DOHH2 (cell line): ENCODE results near the gene ICE1.

Experiments used
- H3F3A ChIP-seq: fragments of 200-600 bp; sonication (generic), shearing (Covaris generic); 2 replicates; pipeline ENCODE4 v1.6.0; 2016; ENCODE audit warnings: antibody characterized with exemption, mild to moderate bottlenecking; ENCODE audit not compliant: control insufficient read depth, insufficient read depth
- H3K27ac ChIP-seq: fragments of 200-600 bp; sonication (generic); 2 replicates; pipeline ENCODE4 v1.5.1; 2014; ENCODE audit warnings: low read depth, mild to moderate bottlenecking, low read length, moderate library complexity
- H3K27me3 ChIP-seq: fragments of 200-600 bp; sonication (generic); 2 replicates; pipeline ENCODE4 v1.6.1; 2014; ENCODE audit warnings: mild to moderate bottlenecking, low read length, mixed read lengths; ENCODE audit not compliant: control insufficient read depth
- H3K36me3 ChIP-seq: fragments of 200-600 bp; sonication (generic); 2 replicates; pipeline ENCODE4 v1.6.1; 2014; ENCODE audit warnings: mild to moderate bottlenecking, low read length, moderate library complexity, mixed read lengths; ENCODE audit not compliant: control insufficient read depth
- H3K4me1 ChIP-seq: fragments of 200-600 bp; sonication (generic); 2 replicates; pipeline ENCODE4 v1.6.1; 2014; ENCODE audit warnings: mild to moderate bottlenecking, low read length, mixed read lengths; ENCODE audit not compliant: control insufficient read depth
- H3K4me2 ChIP-seq: fragments of 200-600 bp; sonication (generic); 2 replicates; pipeline ENCODE4 v1.6.0; 2014; ENCODE audit warnings: mild to moderate bottlenecking, low read length, moderate library complexity
- H3K4me3 ChIP-seq: fragments of 200-600 bp; sonication (generic); 2 replicates; pipeline ENCODE4 v1.5.1; 2014; ENCODE audit warnings: mild to moderate bottlenecking, low read length, mixed read lengths
- H3K79me2 ChIP-seq: fragments of 200-600 bp; sonication (generic); 2 replicates; pipeline ENCODE4 v1.6.1; 2014; ENCODE audit warnings: mild to moderate bottlenecking, low read length, mixed read lengths; ENCODE audit not compliant: control insufficient read depth
- H3K9me2 ChIP-seq: fragments of 200-600 bp; sonication (generic); replicated peaks from 2 replicates; pipeline ENCODE4 v1.6.1; 2014; ENCODE audit warnings: mild to moderate bottlenecking, low read length, mixed read lengths; ENCODE audit not compliant: control insufficient read depth
- H3K9me3 ChIP-seq: fragments of 200-600 bp; sonication (generic); 2 replicates; pipeline ENCODE4 v1.6.1; 2014; ENCODE audit warnings: antibody characterized with exemption, low read length, mixed read lengths; ENCODE audit not compliant: control insufficient read depth, insufficient read depth
- H4K20me1 ChIP-seq: fragments of 200-600 bp; sonication (generic); 2 replicates; pipeline ENCODE4 v1.6.0; 2014; ENCODE audit warnings: low read depth, mild to moderate bottlenecking, antibody characterized with exemption, low read length, moderate library complexity; ENCODE audit not compliant: control insufficient read depth, insufficient read depth
- CTCF ChIP-seq: fragments of 200-600 bp; sonication (generic); IDR thresholded peaks from one replicate; pipeline ENCODE4 v1.5.1; 2014; ENCODE audit warnings: antibody characterized with exemption, mild to moderate bottlenecking, low read depth, low read length; ENCODE audit not compliant: poor library complexity, severe bottlenecking
- EZH2phosphoT487 ChIP-seq: fragments of 200-600 bp; sonication (generic); IDR thresholded peaks from 2 replicates; pipeline ENCODE4 v1.6.1; 2017; ENCODE audit warnings: borderline replicate concordance, mild to moderate bottlenecking, antibody characterized with exemption, low read length, moderate library complexity, mixed read lengths

Gene ICE1

GRCh38 chr5:5466227-5466626 is 43.8 kb downstream of the ICE1 start:
- peaks cover 51% of the 10 kb centered on the region for H3K36me3 ChIP-seq
- H3F3A ChIP-seq: no peaks in the 10 kb centered on the region
- H3K27me3 ChIP-seq: no peaks in the 10 kb centered on the region
- H3K79me2 ChIP-seq: no peaks in the 10 kb centered on the region
- H4K20me1 ChIP-seq: peaks cover 3% of the 10 kb centered on the region; the same call in 1 of the 2 replicates
- H3K4me3 ChIP-seq: no peak overlapping the region
- no peak overlapping the region for H3K27ac ChIP-seq
- H3K4me1 ChIP-seq: no peaks in the 10 kb centered on the region
- H3K4me2 ChIP-seq: no peak overlapping the region
- no peaks in the 10 kb centered on the region for H3K9me3 ChIP-seq
- TF ChIP-seq CTCF (no peak), EZH2phosphoT487 (no peak)
- H3K9me2 ChIP-seq: no peaks in the 10 kb centered on the region

GRCh38 chr5:5467737-5468136 is 45.3 kb downstream of the ICE1 start:
- Histone ChIP-seq H3K27me3 (no peaks in the 10 kb centered on the region), H3K79me2 (no peaks in the 10 kb centered on the region), H3F3A (no peaks in the 10 kb centered on the region), H3K4me1 (no peaks in the 10 kb centered on the region), H3K9me2 (no peaks in the 10 kb centered on the region), H3K4me2 (no peak overlapping the region), H3K27ac (no peak overlapping the region), H3K4me3 (no peak overlapping the region), H3K36me3 (peaks cover 37% of the 10 kb centered on the region), H4K20me1 (peaks cover 2% of the 10 kb centered on the region; the same call in 1 of the 2 replicates), H3K9me3 (no peaks in the 10 kb centered on the region)
- no peak for TF ChIP-seq CTCF
- TF ChIP-seq EZH2phosphoT487: no peak

GRCh38 chr5:5470933-5471332 is 48.5 kb downstream of the ICE1 start:
- Histone ChIP-seq H3K27ac (no peak overlapping the region), H3K4me1 (no peaks in the 10 kb centered on the region), H3K9me2 (no peaks in the 10 kb centered on the region), H3K79me2 (no peaks in the 10 kb centered on the region), H4K20me1 (no peaks in the 10 kb centered on the region), H3K27me3 (no peaks in the 10 kb centered on the region), H3K4me2 (no peak overlapping the region), H3K9me3 (no peaks in the 10 kb centered on the region), H3K36me3 (peaks cover 35% of the 10 kb centered on the region), H3F3A (no peaks in the 10 kb centered on the region), H3K4me3 (no peak overlapping the region)
- no peak for TF ChIP-seq EZH2phosphoT487
- no peak for TF ChIP-seq CTCF

- H3K4me3 ChIP-seq: no peak overlapping the region
Observed at GRCh38 chr5:5473226-5473625, 50.7 kb downstream of the ICE1 start.

More at GRCh38 chr5:5473226-5473625, 50.7 kb downstream of the ICE1 start:
- H3K4me2 ChIP-seq: no peak overlapping the region
- H4K20me1 ChIP-seq: no peaks in the 10 kb centered on the region
- H3K27me3 ChIP-seq: no peaks in the 10 kb centered on the region
- no peaks in the 10 kb centered on the region for H3K9me3 ChIP-seq
- H3K4me1 ChIP-seq: no peaks in the 10 kb centered on the region
- H3K9me2 ChIP-seq: no peaks in the 10 kb centered on the region
- H3K79me2 ChIP-seq: no peaks in the 10 kb centered on the region
- TF ChIP-seq EZH2phosphoT487 (no peak), CTCF (no peak)
- H3F3A ChIP-seq: no peaks in the 10 kb centered on the region
- H3K36me3 ChIP-seq: peaks cover 32% of the 10 kb centered on the region
- H3K27ac ChIP-seq: no peak overlapping the region
